Right lung (tissue), 5 donors: Measurements from ENCODE around the gene CPSF4L. TPM values are rescaled to one million over a fixed set of nuclear protein-coding genes. Genes with fewer than 3 reads are reported as not detected.
A peak's percentile ranks its signal among the peaks of the same experiment; 100 is the strongest.
"Not testable (repeated sequence)": the region's sequence is repeated elsewhere in the genome, so short reads cannot be mapped to it uniquely, and the experiment has no call there.

Experiments
- DNase-seq, 2 donors: peaks; one replicate each; pipeline ENCODE4 v3.0.0-alpha.2; 2013
- polyA plus RNA-seq, 5 donors: library from polyadenylated mRNA; unstranded; fragments of 120-200 nt; gene quantifications; one replicate each; pipeline versions ENCODE4 v1.2.1 to v1.2.3, GENCODE V29; 2013; ENCODE audit warnings: inconsistent platforms in 1 of 5, low replicate concordance in 1 of 5; ENCODE audit not compliant: insufficient read length in 5 of 5, insufficient read depth in 1 of 5

Gene CPSF4L
- polyA plus RNA-seq, 5 donors, result 0.10 to 0.72 (median 0.34) TPM; not detected in 1

GRCh38 chr17:73268582-73269328, 7.1 kb upstream of the CPSF4L start:
- DNase-seq, result no peak

GRCh38 chr17:73267648-73268537, 6.2 kb upstream of the CPSF4L start:
- no peak for DNase-seq

GRCh38 chr17:73266796-73267195, 5.1 kb upstream of the CPSF4L start:
- no peak for DNase-seq

GRCh38 chr17:73265646-73266640, 4.3 kb upstream of the CPSF4L start:
- DNase-seq, result no peak

- DNase-seq, result not testable (repeated sequence)
These were observed 2.8 kb upstream of the CPSF4L start for GRCh38 chr17:73264448-73264847.

- no peak for DNase-seq
These were observed 1.3 kb upstream of the CPSF4L start for GRCh38 chr17:73262676-73263642.

GRCh38 chr17:73261952-73262675, 434 bp upstream of the CPSF4L start:
- DNase-seq, result no peak

- DNase-seq, result no peak
These were observed 4.2 kb downstream of the CPSF4L start for GRCh38 chr17:73257516-73257915.

GRCh38 chr17:73256220-73256619, 5.5 kb downstream of the CPSF4L start:
- no peak for DNase-seq

GRCh38 chr17:73255671-73256181, 6.0 kb downstream of the CPSF4L start:
- peak in 1 of 2 donors; percentile 58 for DNase-seq

- no peak for DNase-seq
These were observed 9.8 kb downstream of the CPSF4L start for GRCh38 chr17:73251871-73252270.

- no peak for DNase-seq
These were observed 10.6 kb downstream of the CPSF4L start for GRCh38 chr17:73250851-73251640.

- no peak for DNase-seq
These were observed 12.0 kb downstream of the CPSF4L start for GRCh38 chr17:73249700-73250099.

GRCh38 chr17:73248532-73248931, 13.1 kb downstream of the CPSF4L start:
- DNase-seq, result no peak

GRCh38 chr17:73247726-73248125, 14.0 kb downstream of the CPSF4L start:
- no peak for DNase-seq

GRCh38 chr17:73240561-73240960, 21.1 kb downstream of the CPSF4L start:
- no peak for DNase-seq

GRCh38 chr17:73237714-73238113, 24.0 kb downstream of the CPSF4L start:
- no peak for DNase-seq

GRCh38 chr17:73234736-73235135, 26.9 kb downstream of the CPSF4L start:
- DNase-seq, result no peak
